Liver (tissue), 9 donors: ENCODE results near the gene HAND2. TPM values are rescaled to one million over a fixed set of nuclear protein-coding genes. Genes with fewer than 3 reads are reported as not detected.

Source experiments
- DNase-seq: peaks from one replicate; pipeline ENCODE4 v3.0.0-alpha.2; 2017; ENCODE audit warnings: low spot score
- H3K27ac ChIP-seq, 2 donors: one replicate each; pipeline ENCODE4 v1.7.0; 2013; ENCODE audit warnings: inconsistent platforms in 2 of 2, low read length in 2 of 2, control low read depth in 1 of 2, low read depth in 1 of 2, mild to moderate bottlenecking in 1 of 2
- H3K27me3 ChIP-seq, 4 donors: one replicate each; pipeline versions ENCODE4 v1.6.1 to v1.7.0; 2013; ENCODE audit warnings: low read length in 3 of 4, inconsistent platforms in 1 of 4, mild to moderate bottlenecking in 1 of 4, moderate library complexity in 1 of 4; ENCODE audit not compliant: control insufficient read depth in 4 of 4, insufficient read depth in 4 of 4
- H3K36me3 ChIP-seq, 4 donors: one replicate each; pipeline versions ENCODE4 v1.6.1 to v1.7.0; 2013; ENCODE audit warnings: low read length in 3 of 4, mild to moderate bottlenecking in 3 of 4, low read depth in 1 of 4, moderate library complexity in 1 of 4; ENCODE audit not compliant: control insufficient read depth in 4 of 4, insufficient read depth in 3 of 4
- H3K4me1 ChIP-seq, 4 donors: one replicate each; pipeline versions ENCODE4 v1.6.1 to v1.7.0; 2013; ENCODE audit warnings: low read length in 3 of 4, mild to moderate bottlenecking in 3 of 4, moderate library complexity in 1 of 4; ENCODE audit not compliant: control insufficient read depth in 4 of 4, insufficient read depth in 4 of 4
- H3K4me3 ChIP-seq, 3 donors: one replicate each; pipeline versions ENCODE4 v1.6.1 to v1.7.0; 2013; ENCODE audit warnings: low read length in 3 of 3, control low read depth in 1 of 3, low read depth in 1 of 3, mild to moderate bottlenecking in 1 of 3
- H3K9ac ChIP-seq, 2 donors: one replicate each; pipeline ENCODE4 v1.7.0; 2013; ENCODE audit warnings: low read length in 2 of 2, mild to moderate bottlenecking in 2 of 2, moderate library complexity in 2 of 2, control low read depth in 1 of 2, low read depth in 1 of 2
- H3K9me3 ChIP-seq, 4 donors: one replicate each; pipeline versions ENCODE4 v1.6.1 to v1.7.0; 2013; ENCODE audit warnings: low read length in 3 of 4; ENCODE audit not compliant: control insufficient read depth in 4 of 4
- EGR1 ChIP-seq, 2 donors: IDR thresholded peaks; 2 replicates each; pipeline ENCODE4 v1.6.1; 2016 to 2018; ENCODE audit warnings: antibody characterized with exemption in 2 of 2, low read depth in 2 of 2
- FOXA1 ChIP-seq: IDR thresholded peaks from 2 replicates; pipeline ENCODE4 v1.6.1; 2016; ENCODE audit warnings: antibody characterized with exemption
- HNF4G ChIP-seq: IDR thresholded peaks from 2 replicates; pipeline ENCODE4 v1.6.1; 2016; ENCODE audit warnings: antibody characterized with exemption
- JUND ChIP-seq, 2 donors: IDR thresholded peaks; 2 replicates each; pipeline ENCODE4 v1.6.1; 2016; ENCODE audit warnings: antibody characterized with exemption in 2 of 2
- NR2F2 ChIP-seq: IDR thresholded peaks from 2 replicates; pipeline ENCODE4 v1.6.1; 2016; ENCODE audit warnings: antibody characterized with exemption
- RAD21 ChIP-seq, 2 donors: IDR thresholded peaks; 2 replicates each; pipeline ENCODE4 v1.6.1; 2016; ENCODE audit warnings: antibody characterized with exemption in 2 of 2, mild to moderate bottlenecking in 2 of 2
- REST ChIP-seq: IDR thresholded peaks from 2 replicates; pipeline ENCODE4 v1.6.1; 2016; ENCODE audit warnings: antibody characterized with exemption, mild to moderate bottlenecking
- RXRA ChIP-seq, 2 donors: IDR thresholded peaks; 2 replicates each; pipeline ENCODE4 v1.6.1; 2017 to 2018; ENCODE audit warnings: antibody characterized with exemption in 2 of 2, mild to moderate bottlenecking in 1 of 2
- SP1 ChIP-seq: IDR thresholded peaks from 2 replicates; pipeline ENCODE4 v1.6.1; 2018; ENCODE audit warnings: antibody characterized with exemption, mild to moderate bottlenecking
- TAF1 ChIP-seq: conservative IDR thresholded peaks from 2 replicates; pipeline ENCODE4 v1.6.1; 2016; ENCODE audit warnings: antibody characterized with exemption, mild to moderate bottlenecking
- WGBS: extraction: QIAGEN DNeasy Blood & Tissue Kit; methylation state at CpG from one replicate; pipeline ENCODE4 v1.1.7; 2013; 5-methylcytosine and 5-hydroxymethylcytosine counted together
- polyA plus RNA-seq, 2 donors: library from polyadenylated mRNA; stranded (reverse) in 1 of 2; unstranded in 1 of 2; fragments of 200-250 nt in 1 of 2; fragments of >200 nt in 1 of 2; fragmentation: Nextera tagmentation in 1 of 2; extraction: Ambion mirVana in 1 of 2; gene quantifications; one replicate each; pipeline versions ENCODE4 v1.2.1 to v1.2.3, GENCODE V29; 2013 to 2015
- total RNA-seq, 2 donors: library from RNA; depleted of rRNA; stranded (reverse); fragments of >200 nt; gene quantifications; one replicate each; pipeline ENCODE4 v1.2.3, GENCODE V29; 2014
- donor health status: healthy.
- donor health status: healthy.
- donor health status: healthy.
- donor health status: healthy.
- donor health status: healthy.

The HAND2 gene
- total and polyA plus RNA-seq, 4 donors = 2.1 to 4.7 (median 3.7) TPM

- H3K27ac ChIP-seq = peak overlapping the region; percentile 54 to 71
Measured at GRCh38 chr4:173528378-173529321, 1.4 kb downstream of the HAND2 start.

GRCh38 chr4:173527103-173527891 lies 2.7 kb downstream of the HAND2 start:
- Histone ChIP-seq H3K27ac (peak overlapping the region; percentile 35 to 42), H3K27me3 (peaks cover 8 to 30% (median 25%) of the 10 kb centered on the region in 4 donors), H3K4me1 (peaks cover 8 to 23% (median 12%) of the 10 kb centered on the region in 4 donors), H3K36me3 (no peaks in the 10 kb centered on the region), H3K4me3 (peak overlapping the region in 2 of 3 donors; percentile 14 to 45), H3K9me3 (no peaks in the 10 kb centered on the region), H3K9ac (peak overlapping the region in 1 of 2 donors; percentile 6)
- DNase-seq = no peak
- WGBS = 7% methylated on average over 42 of the region's 42 CpGs
- TF ChIP-seq NR2F2 (no peak), EGR1 (IDR thresholded peaks at IDR 0.05; ENCODE audit: low read depth in 2 of 2) (no peak), REST (no peak), FOXA1 (no peak), RXRA (IDR thresholded peaks at IDR 0.05) (no peak), RAD21 (IDR thresholded peaks at IDR 0.05) (no peak), SP1 (no peak)

More at GRCh38 chr4:173528378-173529321, 1.4 kb downstream of the HAND2 start:
- Histone ChIP-seq H3K36me3 (no peaks in the 10 kb centered on the region), H3K4me3 (peak overlapping the region in 1 of 3 donors; percentile 45), H3K9ac (no peak overlapping the region), H3K4me1 (peaks cover 2 to 13% (median 8%) of the 10 kb centered on the region in 4 donors), H3K9me3 (no peaks in the 10 kb centered on the region), H3K27me3 (peaks cover 8 to 36% (median 22%) of the 10 kb centered on the region in 4 donors)
- no peak for DNase-seq
- no peak for TF ChIP-seq REST
- no peak for TF ChIP-seq TAF1
- TF ChIP-seq FOXA1 = no peak
- no peak for TF ChIP-seq JUND (IDR thresholded peaks at IDR 0.05)
- TF ChIP-seq SP1 = no peak
- TF ChIP-seq HNF4G = no peak
- 3% methylated on average over 75 of the region's 75 CpGs for WGBS
